Activated CD4-positive, alpha-beta T cell treated with anti-CD3 and anti-CD28 coated beads for 4 hours (primary cell): ENCODE results near the gene CPEB1.

Source experiments
- DNase-seq, 2 donors: peaks; one replicate each; pipeline ENCODE4 v3.0.0-alpha.2; 2020

CPEB1 gene

GRCh38 chr15:82585072-82585471 lies 62.1 kb downstream of the CPEB1 start:
- no peak for DNase-seq

GRCh38 chr15:82580713-82581112 lies 66.5 kb downstream of the CPEB1 start:
- DNase-seq: no peak

- DNase-seq: no peak
These were observed 71.8 kb downstream of the CPEB1 start for GRCh38 chr15:82575335-82575734.

- no peak for DNase-seq
These were observed 74.2 kb downstream of the CPEB1 start for GRCh38 chr15:82572986-82573385.

GRCh38 chr15:82572311-82572710 lies 74.9 kb downstream of the CPEB1 start:
- no peak for DNase-seq

- DNase-seq: no peak
These were observed 75.4 kb downstream of the CPEB1 start for GRCh38 chr15:82571722-82572222.

- no peak for DNase-seq
These were observed 76.2 kb downstream of the CPEB1 start for GRCh38 chr15:82570721-82571508.

GRCh38 chr15:82569834-82570233 lies 77.3 kb downstream of the CPEB1 start:
- no peak for DNase-seq

- DNase-seq: no peak
These were observed 78.2 kb downstream of the CPEB1 start for GRCh38 chr15:82568986-82569385.

GRCh38 chr15:82567661-82568060 lies 79.5 kb downstream of the CPEB1 start:
- DNase-seq: no peak

- no peak for DNase-seq
These were observed 80.5 kb downstream of the CPEB1 start for GRCh38 chr15:82566690-82567089.

GRCh38 chr15:82558502-82558901 lies 88.7 kb downstream of the CPEB1 start:
- no peak for DNase-seq

GRCh38 chr15:82556315-82557035 lies 90.7 kb downstream of the CPEB1 start:
- DNase-seq: no peak

GRCh38 chr15:82554849-82555248 lies 92.3 kb downstream of the CPEB1 start:
- DNase-seq: no peak

GRCh38 chr15:82554351-82554750 lies 92.8 kb downstream of the CPEB1 start:
- no peak for DNase-seq

GRCh38 chr15:82553846-82554245 lies 93.3 kb downstream of the CPEB1 start:
- no peak for DNase-seq

GRCh38 chr15:82552861-82553260 lies 94.3 kb downstream of the CPEB1 start:
- DNase-seq: no peak

GRCh38 chr15:82551646-82552247 lies 95.4 kb downstream of the CPEB1 start:
- DNase-seq: no peak

- no peak for DNase-seq
These were observed 97.9 kb downstream of the CPEB1 start for GRCh38 chr15:82549199-82549665.

- DNase-seq: no peak
These were observed 98.5 kb downstream of the CPEB1 start for GRCh38 chr15:82548700-82549099.

GRCh38 chr15:82545478-82545877 lies 101.7 kb downstream of the CPEB1 start:
- no peak for DNase-seq

GRCh38 chr15:82545002-82545401 lies 102.2 kb downstream of the CPEB1 start:
- no peak for DNase-seq

GRCh38 chr15:82544431-82544830 lies 102.7 kb downstream of the CPEB1 start:
- DNase-seq: no peak

GRCh38 chr15:82543160-82543559 lies 104.0 kb downstream of the CPEB1 start:
- no peak for DNase-seq
